ENCODE results near the gene PCDH1.

Gene PCDH1

GRCh38 chr5:141834331-141834730, 43.9 kb downstream of the PCDH1 start:
- Histone ChIP-seq H4K20me1 (ENCODE audit: low read depth, low read length) (no peaks in the 10 kb centered on the region), H3K9me3 (ENCODE audit: insufficient read depth, low read length) (no peaks in the 10 kb centered on the region), H3K4me2 (ENCODE audit: low read depth, low read length, poor library complexity, severe bottlenecking) (no peak overlapping the region)

GRCh38 chr5:141832131-141832530, 46.1 kb downstream of the PCDH1 start:
- Histone ChIP-seq H3K9ac (ENCODE audit: low read length) (no peak overlapping the region), H3F3A (ENCODE audit: insufficient read depth) (no peaks in the 10 kb centered on the region), H4K20me1 (ENCODE audit: low read depth, low read length) (no peaks in the 10 kb centered on the region), H3K4me2 (ENCODE audit: low read depth, low read length, poor library complexity, severe bottlenecking) (no peak overlapping the region), H3K9me3 (ENCODE audit: insufficient read depth, low read length) (no peaks in the 10 kb centered on the region), H2AFZ (ENCODE audit: low read depth, low read length, severe bottlenecking) (no peak overlapping the region), H3K79me2 (ENCODE audit: insufficient read depth, low read length) (no peaks in the 10 kb centered on the region), H3K27me3 (ENCODE audit: low read length) (no peaks in the 10 kb centered on the region), H3K4me3 (ENCODE audit: insufficient read depth, low read length, poor library complexity, severe bottlenecking) (no peak overlapping the region), H3K36me3 (ENCODE audit: low read length) (no peaks in the 10 kb centered on the region), H3K9me2 (replicated peaks; ENCODE audit: insufficient read depth, low read length) (no peaks in the 10 kb centered on the region), H3K27ac (ENCODE audit: low read depth, low read length) (no peak overlapping the region)
- TF ChIP-seq EZH2phosphoT487 (conservative IDR thresholded peaks at IDR 0.05; ENCODE audit: low read length) (no peak), CTCF (IDR thresholded peaks at IDR 0.05; ENCODE audit: insufficient read depth, low read length, poor library complexity, severe bottlenecking) (no peak)

More at GRCh38 chr5:141834331-141834730, 43.9 kb downstream of the PCDH1 start:
- TF ChIP-seq CTCF (IDR thresholded peaks at IDR 0.05; ENCODE audit: insufficient read depth, low read length, poor library complexity, severe bottlenecking) (no peak), EZH2phosphoT487 (conservative IDR thresholded peaks at IDR 0.05; ENCODE audit: low read length) (no peak)
- no peak overlapping the region for H3K9ac ChIP-seq (ENCODE audit: low read length)
- H3F3A ChIP-seq (ENCODE audit: insufficient read depth) = no peaks in the 10 kb centered on the region
- H3K27me3 ChIP-seq (ENCODE audit: low read length) = no peaks in the 10 kb centered on the region
- H3K9me2 ChIP-seq (replicated peaks; ENCODE audit: insufficient read depth, low read length) = no peaks in the 10 kb centered on the region
- no peak overlapping the region for H3K4me3 ChIP-seq (ENCODE audit: insufficient read depth, low read length, poor library complexity, severe bottlenecking)
- H2AFZ ChIP-seq (ENCODE audit: low read depth, low read length, severe bottlenecking) = no peak overlapping the region
- H3K27ac ChIP-seq (ENCODE audit: low read depth, low read length) = no peak overlapping the region
- H3K36me3 ChIP-seq (ENCODE audit: low read length) = no peaks in the 10 kb centered on the region
- no peaks in the 10 kb centered on the region for H3K79me2 ChIP-seq (ENCODE audit: insufficient read depth, low read length)

GRCh38 chr5:141828162-141828561, 50.0 kb downstream of the PCDH1 start:
- no peaks in the 10 kb centered on the region for H3K9me3 ChIP-seq (ENCODE audit: insufficient read depth, low read length)
- H3F3A ChIP-seq (ENCODE audit: insufficient read depth) = no peaks in the 10 kb centered on the region
- H3K9me2 ChIP-seq (replicated peaks; ENCODE audit: insufficient read depth, low read length) = no peaks in the 10 kb centered on the region
- H4K20me1 ChIP-seq (ENCODE audit: low read depth, low read length) = no peaks in the 10 kb centered on the region
- TF ChIP-seq CTCF (IDR thresholded peaks at IDR 0.05; ENCODE audit: insufficient read depth, low read length, poor library complexity, severe bottlenecking) (no peak), EZH2phosphoT487 (conservative IDR thresholded peaks at IDR 0.05; ENCODE audit: low read length) (no peak)
- H3K4me2 ChIP-seq (ENCODE audit: low read depth, low read length, poor library complexity, severe bottlenecking) = no peak overlapping the region
- H3K27ac ChIP-seq (ENCODE audit: low read depth, low read length) = no peak overlapping the region
- H2AFZ ChIP-seq (ENCODE audit: low read depth, low read length, severe bottlenecking) = no peak overlapping the region
- no peaks in the 10 kb centered on the region for H3K27me3 ChIP-seq (ENCODE audit: low read length)
- no peaks in the 10 kb centered on the region for H3K36me3 ChIP-seq (ENCODE audit: low read length)
- no peak overlapping the region for H3K4me3 ChIP-seq (ENCODE audit: insufficient read depth, low read length, poor library complexity, severe bottlenecking)
- no peak overlapping the region for H3K9ac ChIP-seq (ENCODE audit: low read length)
- no peaks in the 10 kb centered on the region for H3K79me2 ChIP-seq (ENCODE audit: insufficient read depth, low read length)
